Hematopoietic multipotent progenitor cell treated with erythropoietin and hydrocortisone succinate and interleukin-3 and kit ligand, for 6 days (in vitro differentiated cells): ENCODE data around the gene ICE1.
"Not testable (repeated sequence)": the region's sequence is repeated elsewhere in the genome, so short reads cannot be mapped to it uniquely, and the experiment has no call there.

Source experiments
- DNase-seq: peaks from one replicate; pipeline ENCODE4 v3.0.0-alpha.2; 2015

Gene ICE1

GRCh38 chr5:5456858-5457257 lies 34.4 kb downstream of the ICE1 start:
- DNase-seq = no peak

GRCh38 chr5:5460311-5460710 lies 37.8 kb downstream of the ICE1 start:
- DNase-seq = no peak

GRCh38 chr5:5461012-5461411 lies 38.5 kb downstream of the ICE1 start:
- DNase-seq = no peak

GRCh38 chr5:5464036-5464715 lies 41.7 kb downstream of the ICE1 start:
- no peak for DNase-seq

GRCh38 chr5:5466227-5466626 lies 43.8 kb downstream of the ICE1 start:
- no peak for DNase-seq

GRCh38 chr5:5467737-5468136 lies 45.3 kb downstream of the ICE1 start:
- no peak for DNase-seq

GRCh38 chr5:5470933-5471332 lies 48.5 kb downstream of the ICE1 start:
- DNase-seq = no peak

- DNase-seq = no peak
These were observed 50.7 kb downstream of the ICE1 start for GRCh38 chr5:5473226-5473625.

- no peak for DNase-seq
These were observed 52.5 kb downstream of the ICE1 start for GRCh38 chr5:5474961-5475360.

- no peak for DNase-seq
These were observed 53.5 kb downstream of the ICE1 start for GRCh38 chr5:5475975-5476374.

- DNase-seq = not testable (repeated sequence)
These were observed 57.1 kb downstream of the ICE1 start for GRCh38 chr5:5479578-5479977.

GRCh38 chr5:5480481-5481111 lies 58.1 kb downstream of the ICE1 start:
- DNase-seq = no peak

GRCh38 chr5:5481206-5481605 lies 58.7 kb downstream of the ICE1 start:
- DNase-seq = no peak

- DNase-seq = no peak
These were observed 59.2 kb downstream of the ICE1 start for GRCh38 chr5:5481633-5482032.

- DNase-seq = no peak
These were observed 60.9 kb downstream of the ICE1 start for GRCh38 chr5:5483350-5483749.

GRCh38 chr5:5483880-5484598 lies 61.6 kb downstream of the ICE1 start:
- no peak for DNase-seq

- no peak for DNase-seq
These were observed 63.6 kb downstream of the ICE1 start for GRCh38 chr5:5486122-5486521.

GRCh38 chr5:5487585-5488360 lies 65.3 kb downstream of the ICE1 start:
- peak; percentile 37 for DNase-seq

- DNase-seq = no peak
These were observed 68.4 kb downstream of the ICE1 start for GRCh38 chr5:5490774-5491347.

GRCh38 chr5:5492087-5492933 lies 69.8 kb downstream of the ICE1 start:
- peak; percentile 86 for DNase-seq

GRCh38 chr5:5492934-5493271 lies 70.4 kb downstream of the ICE1 start:
- DNase-seq = not testable (repeated sequence)
